Suppressor macrophage treated with lipopolysaccharide for 1 hour (primary cell): ENCODE data around the gene VPS13A.
"Not testable (repeated sequence)": the region's sequence is repeated elsewhere in the genome, so short reads cannot be mapped to it uniquely, and the experiment has no call there.

Source experiments
- DNase-seq, 3 donors: peaks; one replicate each; pipeline ENCODE4 v3.0.0-alpha.2; 2020 to 2022

VPS13A gene

GRCh38 chr9:77188242-77188641 is 10.9 kb downstream of the VPS13A start:
- no peak for DNase-seq

DNA sequence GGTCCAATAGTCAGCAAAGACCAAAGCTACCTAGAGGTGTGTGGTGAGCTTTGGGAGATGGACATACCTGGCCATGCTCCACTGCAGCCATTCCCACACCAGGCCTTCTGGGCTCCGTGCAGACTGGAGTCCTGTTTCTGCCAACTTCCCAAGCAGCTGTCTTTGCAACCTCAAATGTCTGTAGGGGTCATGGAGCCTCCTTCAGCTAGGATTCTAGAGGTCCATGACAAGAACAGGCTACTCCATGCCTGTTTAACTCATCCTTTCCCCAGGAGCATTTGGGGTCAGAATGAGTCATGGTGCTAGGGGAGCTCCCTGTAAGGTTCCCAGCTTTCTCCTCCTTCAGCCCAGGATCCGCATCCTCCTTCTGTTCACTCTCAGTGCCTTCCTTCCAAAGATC is 17.1 kb downstream of the VPS13A start:
- DNase-seq = no peak

GRCh38 chr9:77210116-77210515 is 32.8 kb downstream of the VPS13A start:
- no peak for DNase-seq

- DNase-seq = no peak
Measured at GRCh38 chr9:77211561-77211960, 34.2 kb downstream of the VPS13A start.

DNA sequence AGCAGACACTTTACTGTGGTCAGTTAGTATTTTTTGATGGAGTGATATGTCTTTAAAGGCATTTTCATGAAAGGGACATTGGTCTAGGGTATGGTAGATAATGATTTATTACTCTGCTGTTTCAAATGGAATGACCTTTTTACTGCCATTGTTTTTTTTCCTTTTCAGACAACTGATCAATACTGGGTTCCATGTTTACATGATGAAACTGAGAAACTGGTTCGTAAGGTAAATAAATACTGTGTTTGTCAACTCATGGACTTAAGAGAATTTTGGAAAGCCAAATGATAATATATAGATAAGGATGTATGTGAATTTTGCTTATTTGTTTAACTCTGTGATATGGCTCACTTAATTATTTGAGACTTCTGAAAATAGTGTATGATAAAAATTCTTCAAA is 35.5 kb downstream of the VPS13A start:
- DNase-seq = no peak

- no peak for DNase-seq
Measured at GRCh38 chr9:77215874-77216273, 38.5 kb downstream of the VPS13A start.

- no peak for DNase-seq
Measured at GRCh38 chr9:77218612-77219011, 41.3 kb downstream of the VPS13A start.

GRCh38 chr9:77221431-77221830 is 44.1 kb downstream of the VPS13A start:
- DNase-seq = no peak

- peak in 1 of 3 donors; percentile 4 for DNase-seq
Measured at GRCh38 chr9:77224746-77225312, 47.5 kb downstream of the VPS13A start.

DNA sequence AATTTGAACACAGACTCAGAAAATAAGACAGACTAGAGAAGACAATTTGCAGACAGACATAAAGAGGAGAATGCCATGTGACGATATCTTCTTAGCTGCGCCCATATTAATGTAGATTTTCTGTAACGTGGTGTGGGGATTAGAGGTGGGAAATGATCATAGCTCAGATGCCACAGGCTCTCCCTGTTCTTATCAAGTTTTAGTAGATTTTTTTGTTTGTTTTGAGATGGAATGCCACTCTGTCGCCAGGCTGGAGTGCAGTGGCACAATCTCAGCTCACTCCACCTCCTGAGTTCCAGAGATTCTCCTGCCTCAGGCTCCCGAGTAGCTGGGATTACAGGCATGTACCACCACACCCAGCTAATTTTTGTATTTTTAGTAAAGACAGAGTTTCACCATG is 59.4 kb downstream of the VPS13A start:
- DNase-seq = no peak

DNA sequence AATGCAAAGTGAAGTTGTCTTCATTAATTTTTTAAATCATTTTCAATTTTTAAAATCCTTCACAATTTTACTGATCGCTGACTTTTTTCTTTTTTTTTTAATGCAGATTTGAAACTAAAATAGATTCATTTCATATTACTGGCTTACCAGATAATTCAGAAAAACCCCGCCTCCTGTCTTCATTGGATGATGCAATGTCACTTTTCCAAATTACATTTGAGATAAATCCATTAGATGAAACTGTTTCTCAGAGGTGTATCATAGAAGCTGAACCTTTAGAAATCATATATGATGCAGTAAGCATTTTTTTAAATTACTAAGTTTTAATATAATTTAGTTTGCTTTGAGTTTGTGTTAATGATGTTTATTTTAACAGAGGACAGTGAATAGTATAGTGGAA is 60.6 kb downstream of the VPS13A start:
- DNase-seq = no peak

DNA sequence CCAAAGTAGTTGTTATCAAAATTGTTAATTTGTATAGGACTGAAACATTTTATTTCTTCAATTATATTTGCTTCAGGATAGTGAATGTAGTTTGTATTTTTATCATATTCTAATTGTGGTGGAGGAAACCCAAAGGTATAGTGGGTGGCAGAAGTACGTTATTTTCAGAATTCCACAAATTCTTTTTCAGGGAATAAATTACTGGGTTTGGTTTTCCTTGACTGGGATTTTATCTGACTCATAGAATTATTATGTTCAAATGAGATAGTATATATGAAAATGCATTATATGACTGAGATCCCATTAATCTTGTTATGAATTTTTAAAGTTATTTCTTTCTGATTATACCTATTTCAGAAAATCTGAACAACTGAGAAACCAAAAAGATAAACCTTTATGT is 73.7 kb downstream of the VPS13A start:
- no peak for DNase-seq

GRCh38 chr9:77257275-77257674 is 79.9 kb downstream of the VPS13A start:
- no peak for DNase-seq

GRCh38 chr9:77261605-77262004 is 84.3 kb downstream of the VPS13A start:
- DNase-seq = no peak

DNA sequence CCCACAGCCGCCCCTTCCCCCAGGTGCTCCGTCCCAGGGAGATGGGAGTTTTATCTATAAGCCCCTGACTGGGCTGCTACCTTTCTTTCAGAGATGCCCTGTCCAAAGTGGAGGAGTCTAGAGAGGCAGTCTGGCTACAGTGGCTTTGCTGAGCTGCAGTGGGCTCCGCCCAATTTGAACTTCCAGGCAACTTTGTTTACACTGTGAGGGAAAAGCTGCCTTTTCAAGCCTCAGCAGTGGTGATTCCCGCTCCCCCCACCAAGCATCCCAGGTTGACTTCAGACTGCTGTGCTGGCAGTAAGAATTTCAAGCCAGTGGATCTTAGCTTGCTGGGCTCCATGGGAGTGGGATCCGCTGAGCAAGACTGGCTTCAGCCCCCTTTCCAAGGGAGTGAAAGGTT is 90.4 kb downstream of the VPS13A start:
- not testable (repeated sequence) for DNase-seq

DNA sequence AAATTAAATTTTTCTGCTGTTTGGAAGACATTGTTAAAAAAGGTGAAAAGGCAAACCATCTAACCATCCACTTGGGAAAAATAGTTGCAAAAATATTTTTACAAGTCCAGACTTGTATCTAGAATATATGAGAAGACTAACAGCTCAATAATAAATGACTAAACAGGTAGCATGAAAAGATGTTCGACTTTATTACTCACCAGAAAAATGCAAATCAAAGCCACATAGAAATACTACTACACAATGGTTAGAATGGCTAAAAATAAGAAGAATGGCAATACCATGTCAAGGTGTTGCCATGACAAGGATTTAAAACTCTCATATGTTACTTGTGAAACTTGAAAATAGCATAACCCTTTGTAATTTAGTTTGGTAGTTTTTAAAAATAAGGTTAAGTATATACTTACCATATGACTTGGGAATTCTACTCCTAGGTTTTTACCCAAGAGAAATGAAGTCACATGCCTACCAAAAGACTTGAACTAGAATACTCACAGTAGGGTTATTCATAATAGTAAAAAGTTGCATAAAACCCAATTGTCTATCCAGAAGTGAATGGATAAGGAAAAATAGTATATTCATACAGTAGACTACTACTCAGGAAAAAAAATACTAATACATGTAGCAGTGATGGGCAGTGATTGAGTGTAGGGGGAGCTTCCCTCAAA is 93.8 kb downstream of the VPS13A start:
- no peak for DNase-seq

DNA sequence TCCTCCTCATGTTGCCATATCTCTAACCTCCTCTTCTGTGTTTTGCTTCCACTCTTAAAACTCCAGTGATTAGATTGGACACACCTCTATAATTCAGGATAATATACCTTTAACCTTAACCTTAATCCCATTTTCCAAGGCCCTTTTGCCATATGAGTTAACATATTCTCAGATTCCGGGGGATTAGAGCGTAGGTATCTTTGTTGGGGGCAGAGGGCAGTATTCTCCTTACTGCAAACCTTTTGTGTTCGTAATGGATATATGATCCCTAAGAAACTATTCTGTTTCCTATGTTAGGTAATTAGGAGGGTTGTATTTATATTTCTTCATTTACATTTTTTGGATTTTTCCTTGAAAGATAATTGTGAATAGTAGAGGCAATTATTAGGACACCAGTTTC is 99.5 kb downstream of the VPS13A start:
- DNase-seq = no peak

- DNase-seq = no peak
Measured at GRCh38 chr9:77277719-77278118, 100.4 kb downstream of the VPS13A start.

DNA sequence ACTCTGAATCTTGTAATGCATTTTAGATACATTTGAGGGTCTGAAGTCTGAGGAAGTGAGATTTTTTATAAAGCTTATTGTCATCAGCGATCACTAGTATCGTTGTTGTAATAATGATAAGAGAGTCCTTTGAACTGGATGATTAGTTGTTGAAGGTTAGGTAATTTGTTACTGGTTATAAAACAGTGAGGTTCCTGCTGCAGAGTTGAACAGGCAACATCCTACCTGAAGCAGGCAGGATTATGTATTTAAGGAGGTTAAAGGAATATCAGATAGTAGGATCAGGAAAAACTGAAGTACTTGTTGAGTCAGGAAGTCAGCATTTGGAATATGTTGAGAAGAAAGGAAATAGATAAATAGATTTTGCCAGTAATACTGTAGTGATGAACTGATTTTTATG is 106.7 kb downstream of the VPS13A start:
- no peak for DNase-seq

DNA sequence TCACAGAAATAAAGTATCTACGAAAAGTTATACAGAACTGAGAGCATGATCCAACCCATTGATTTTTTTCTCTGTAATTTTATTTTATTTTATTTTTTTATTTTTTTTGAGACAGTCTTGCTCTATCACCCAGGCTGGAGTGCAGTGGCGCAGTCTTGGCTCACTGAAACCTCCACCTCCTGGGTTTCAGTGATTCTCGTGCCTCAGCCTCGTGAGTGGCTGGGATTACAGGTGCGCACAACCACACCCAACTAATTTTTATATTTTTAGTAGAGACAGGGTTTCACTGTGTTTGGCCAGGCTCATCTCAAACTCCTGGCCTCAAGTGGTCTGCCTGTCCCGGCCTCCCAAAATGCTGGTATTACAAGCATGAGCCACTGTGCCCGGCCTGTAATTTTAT is 107.3 kb downstream of the VPS13A start:
- no peak for DNase-seq

- no peak for DNase-seq
Measured at GRCh38 chr9:77290373-77290772, 113.0 kb downstream of the VPS13A start.

DNA sequence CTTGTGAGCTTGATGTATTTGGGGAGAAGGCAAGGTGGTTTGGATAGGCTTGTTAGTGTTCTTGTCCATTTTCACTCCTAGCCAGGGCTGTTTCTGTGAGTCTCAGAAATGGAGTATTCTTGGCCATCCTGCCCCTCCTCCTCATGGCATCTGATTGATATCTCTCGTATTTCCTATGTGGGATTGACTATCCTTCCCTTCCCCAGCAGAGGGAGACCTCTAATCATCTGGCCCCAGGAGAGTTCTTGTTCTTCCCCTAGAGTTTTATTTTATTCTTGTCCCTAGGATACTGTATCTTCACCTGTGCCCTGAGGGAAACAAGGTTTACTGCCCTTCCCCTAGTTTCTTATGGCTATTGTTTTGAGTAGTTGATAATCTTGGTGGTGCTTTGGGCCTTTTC is 114.4 kb downstream of the VPS13A start:
- DNase-seq = peak in 1 of 3 donors; percentile 2

GRCh38 chr9:77293949-77294348 is 116.6 kb downstream of the VPS13A start:
- DNase-seq = no peak

DNA sequence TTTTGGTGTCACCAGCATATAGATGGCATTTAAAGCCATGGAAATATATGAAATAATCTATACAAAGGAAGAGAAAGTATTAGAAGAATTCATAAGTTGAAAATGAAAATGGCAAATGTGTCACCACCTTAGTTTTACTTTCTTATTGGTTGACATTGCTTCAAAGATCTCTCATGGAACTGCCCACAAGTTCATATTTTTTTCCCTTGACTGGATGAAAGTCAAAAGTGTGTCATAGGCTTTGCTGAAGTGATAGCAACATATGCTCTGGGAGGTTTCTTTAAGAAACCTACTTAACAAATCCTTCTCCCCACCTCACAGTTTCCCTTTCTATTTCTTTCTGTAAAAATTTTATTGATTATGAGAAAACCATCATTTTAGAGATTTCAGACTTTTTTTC is 127.2 kb downstream of the VPS13A start:
- DNase-seq = no peak
